H1 (cell line): ENCODE data around the gene COL27A1. TPM values are rescaled to one million over a fixed set of nuclear protein-coding genes. Genes with fewer than 3 reads are reported as not detected.

Source experiments
- CTCF ChIA-PET: fragments of 300-600 bp; sonication (Branson Sonifier 250); formaldehyde crosslinking; loops from one replicate; lab custom pipeline; 2021; ENCODE audit not compliant: partially characterized antibody; lab: Charles Lee
- POLR2A ChIA-PET: fragments of 300-600 bp; sonication (Branson Sonifier 250); formaldehyde crosslinking; loops from one replicate; lab custom pipeline; 2021; ENCODE audit warnings: inconsistent platforms; ENCODE audit not compliant: partially characterized antibody; lab: Charles Lee
- DNase-seq, 2 experiments: peaks; one replicate each; pipeline versions ENCODE4 v3.0.0 to v3.0.0-alpha.2; 2010 to 2022; ENCODE audit warnings: low spot score in 2 of 2, low read depth in 1 of 2, mixed read lengths in 1 of 2
- FAIRE-seq: peaks from 2 replicates; lab custom pipeline; 2011; peaks lifted over from hg19 to GRCh38; lab: Jason Lieb, UNC
- H2AFZ ChIP-seq: 2 replicates; pipeline ENCODE4 v1.8.1; 2012; ENCODE audit warnings: low read length, inconsistent platforms
- H2AK5ac ChIP-seq: 2 replicates; pipeline ENCODE4 v1.6.1; 2013; ENCODE audit warnings: low read depth, low read length
- H2BK120ac ChIP-seq: replicated peaks from 2 replicates; pipeline ENCODE3; 2013; ENCODE audit warnings: low read depth, low read length, inconsistent platforms
- H2BK12ac ChIP-seq: 2 replicates; pipeline ENCODE4 v1.6.1; 2013; ENCODE audit warnings: low read depth, low read length
- H2BK15ac ChIP-seq: 2 replicates; pipeline ENCODE4 v1.6.1; 2013; ENCODE audit warnings: low read length
- H2BK20ac ChIP-seq: 2 replicates; pipeline ENCODE4 v1.6.1; 2013; ENCODE audit warnings: low read length
- H2BK5ac ChIP-seq: 2 replicates; pipeline ENCODE4 v1.6.1; 2013; ENCODE audit warnings: low read depth, low read length
- H3K14ac ChIP-seq: 2 replicates; pipeline ENCODE4 v1.6.1; 2013; ENCODE audit warnings: inconsistent platforms; ENCODE audit not compliant: insufficient read length
- H3K18ac ChIP-seq: 2 replicates; pipeline ENCODE4 v1.6.1; 2013; ENCODE audit warnings: low read length; ENCODE audit errors: extremely low read depth
- H3K23ac ChIP-seq: 2 replicates; pipeline ENCODE4 v1.6.1; 2013; ENCODE audit warnings: inconsistent platforms; ENCODE audit not compliant: insufficient read length
- H3K23me2 ChIP-seq: 2 replicates; pipeline ENCODE4 v1.6.1; 2013; ENCODE audit warnings: low read depth, low read length
- H3K27ac ChIP-seq: 2 replicates; pipeline ENCODE4 v1.6.1; 2011; ENCODE audit warnings: low read depth, low read length, inconsistent platforms
- H3K27me3 ChIP-seq, 4 experiments: replicated peaks in 1 of 4; 1 replicate in 1 of 4; 2 replicates in 3 of 4; pipeline versions ENCODE4 v1.6.1 to v1.8.1; 2011 to 2013; ENCODE audit warnings: low read length in 3 of 4, mild to moderate bottlenecking in 3 of 4, inconsistent platforms in 2 of 4, mixed read lengths in 2 of 4, moderate library complexity in 1 of 4; ENCODE audit not compliant: control insufficient read depth in 3 of 4, insufficient read depth in 3 of 4; ENCODE audit errors: extremely low read depth in 1 of 4
- H3K36me3 ChIP-seq, 4 experiments: 2 replicates each; pipeline versions ENCODE4 v1.6.1 to v1.8.1; 2011 to 2013; ENCODE audit warnings: mild to moderate bottlenecking in 4 of 4, low read length in 3 of 4, moderate library complexity in 2 of 4, control low read depth in 1 of 4, inconsistent platforms in 1 of 4; ENCODE audit not compliant: insufficient read depth in 4 of 4, control insufficient read depth in 2 of 4
- H3K4ac ChIP-seq: replicated peaks from 2 replicates; pipeline ENCODE3; 2013; ENCODE audit warnings: low read length, low read depth, mixed read lengths, inconsistent platforms; ENCODE audit not compliant: insufficient read length
- H3K4me1 ChIP-seq, 4 experiments: replicated peaks in 1 of 4; 1 replicate in 1 of 4; 2 replicates in 3 of 4; pipeline versions ENCODE4 v1.6.1 to v1.8.1; 2011 to 2013; ENCODE audit warnings: low read length in 3 of 4, inconsistent platforms in 2 of 4, mixed read lengths in 1 of 4; ENCODE audit not compliant: insufficient read depth in 4 of 4, control insufficient read depth in 3 of 4
- H3K4me2 ChIP-seq, 2 experiments: 2 replicates each; pipeline versions ENCODE4 v1.6.1 to v1.8.1; 2011 to 2013; ENCODE audit warnings: low read depth in 2 of 2, low read length in 2 of 2, control low read depth in 1 of 2, inconsistent platforms in 1 of 2, mild to moderate bottlenecking in 1 of 2; ENCODE audit not compliant: insufficient read depth in 1 of 2
- H3K4me3 ChIP-seq, 4 experiments: fragments of 200-600, 300-600 bp in 1 of 4; sonication (generic), shearing (Covaris generic), sonication (Bioruptor Twin) in 1 of 4; 2 replicates each; pipeline versions ENCODE4 v1.5.1 to v1.8.1; 2011 to 2016; ENCODE audit warnings: low read length in 4 of 4, low read depth in 3 of 4, control low read depth in 2 of 4, inconsistent platforms in 2 of 4, mild to moderate bottlenecking in 2 of 4, mixed read lengths in 1 of 4, moderate library complexity in 1 of 4; ENCODE audit not compliant: insufficient read depth in 2 of 4; ENCODE audit errors: extremely low read depth in 1 of 4
- H3K56ac ChIP-seq: replicated peaks from 2 replicates; pipeline ENCODE3; 2013; ENCODE audit warnings: low read depth, mild to moderate bottlenecking, mixed read lengths, low read length, inconsistent platforms; ENCODE audit not compliant: insufficient read length
- H3K79me1 ChIP-seq: 2 replicates; pipeline ENCODE4 v1.6.1; 2013; ENCODE audit warnings: low read depth, low read length, control low read depth
- H3K79me2 ChIP-seq, 2 experiments: 2 replicates each; pipeline versions ENCODE4 v1.6.1 to v1.8.1; 2012 to 2013; ENCODE audit warnings: low read length in 2 of 2, mild to moderate bottlenecking in 2 of 2, inconsistent platforms in 1 of 2; ENCODE audit not compliant: insufficient read depth in 2 of 2, control insufficient read depth in 1 of 2
- H3K9ac ChIP-seq, 4 experiments: replicated peaks in 1 of 4; 1 replicate in 1 of 4; 2 replicates in 3 of 4; pipeline versions ENCODE4 v1.6.1 to v1.8.1; 2011 to 2013; ENCODE audit warnings: low read depth in 3 of 4, low read length in 3 of 4, control low read depth in 2 of 4, mild to moderate bottlenecking in 2 of 4, moderate library complexity in 2 of 4, inconsistent platforms in 1 of 4; ENCODE audit errors: extremely low read depth in 1 of 4
- H3K9me3 ChIP-seq, 2 experiments: 2 replicates each; pipeline versions ENCODE4 v1.6.1 to v1.8.1; 2012 to 2013; ENCODE audit warnings: mild to moderate bottlenecking in 2 of 2, moderate library complexity in 2 of 2, control low read depth in 1 of 2, inconsistent platforms in 1 of 2, low read depth in 1 of 2, low read length in 1 of 2, mixed read lengths in 1 of 2; ENCODE audit not compliant: insufficient read depth in 2 of 2
- H4K20me1 ChIP-seq, 2 experiments: replicated peaks in 1 of 2; 2 replicates each; pipeline versions ENCODE3 to v1.8.1; 2011 to 2013; ENCODE audit warnings: inconsistent platforms in 2 of 2, low read length in 2 of 2, mild to moderate bottlenecking in 1 of 2; ENCODE audit not compliant: insufficient read depth in 2 of 2, control insufficient read depth in 1 of 2
- H4K5ac ChIP-seq: 2 replicates; pipeline ENCODE4 v1.6.1; 2013; ENCODE audit warnings: low read length, low read depth, mixed read lengths, inconsistent platforms; ENCODE audit not compliant: insufficient read length
- H4K8ac ChIP-seq: 2 replicates; pipeline ENCODE4 v1.8.0; 2013; ENCODE audit warnings: mild to moderate bottlenecking, moderate library complexity, low read length, inconsistent platforms; ENCODE audit not compliant: insufficient read depth; ENCODE audit errors: extremely low read depth
- H4K91ac ChIP-seq: replicated peaks from 2 replicates; pipeline ENCODE3; 2013; ENCODE audit warnings: low read length, mixed read lengths, inconsistent platforms; ENCODE audit not compliant: insufficient read length
- FOSL1 ChIP-seq: IDR thresholded peaks from 2 replicates; pipeline ENCODE4 v1.6.1; 2011; ENCODE audit warnings: mild to moderate bottlenecking, low read depth, low read length, moderate library complexity; ENCODE audit not compliant: insufficient read depth
- GABPA ChIP-seq: IDR thresholded peaks from 2 replicates; pipeline ENCODE4 v1.6.1; 2011; ENCODE audit warnings: mild to moderate bottlenecking, low read length, moderate library complexity, borderline replicate concordance; ENCODE audit not compliant: insufficient read depth
- RNF2 ChIP-seq: fragments of 200-900, 300-1000 bp; sonication (generic); IDR thresholded peaks from 2 replicates; pipeline ENCODE4 v1.7.1; 2016; ENCODE audit warnings: borderline replicate concordance, low read depth, mild to moderate bottlenecking, antibody characterized with exemption, low read length; ENCODE audit not compliant: poor library complexity, severe bottlenecking; ENCODE audit errors: missing control alignments
- TAF1 ChIP-seq: IDR thresholded peaks from 2 replicates; pipeline ENCODE4 v1.6.1; 2011; ENCODE audit warnings: mild to moderate bottlenecking, low read depth, low read length
- TBP ChIP-seq: IDR thresholded peaks from 2 replicates; pipeline ENCODE4 v1.6.1; 2011; ENCODE audit warnings: low read depth, low read length, improper control_type of control experiment
- WGBS, 2 experiments: shearing (Covaris generic) in 1 of 2; methylation state at CpG; one replicate each; pipeline versions ENCODE4 v1.1.6 to v1.1.7; 2013 to 2015; ENCODE audit warnings: low lambda C conversion rate in 2 of 2, mixed read lengths in 2 of 2, inconsistent platforms in 1 of 2, low coverage in 1 of 2, missing lambda C conversion rate in 1 of 2; ENCODE audit not compliant: insufficient replicate concordance in 2 of 2, insufficient coverage in 1 of 2, insufficient read length in 1 of 2; ENCODE audit errors: extremely low coverage in 1 of 2, missing lambda C conversion rate in 1 of 2; 5-methylcytosine and 5-hydroxymethylcytosine counted together
- polyA plus RNA-seq, 7 experiments: library from polyadenylated mRNA; depleted of rRNA in 3 of 7; stranded (reverse) in 5 of 7; unstranded in 2 of 7; fragments of >200 nt in 5 of 7; fragments of 200-250 nt in 2 of 7; gene quantifications; 1 replicate in 5 of 7; 2 replicates in 1 of 7; 4 replicates in 1 of 7; pipeline versions ENCODE4 v1.2.1 to v1.2.3, GENCODE V29; 2011 to 2013; ENCODE audit warnings: missing spikeins in 2 of 7, mixed read lengths in 2 of 7
- total RNA-seq: library from RNA; stranded (reverse); fragmentation: NEBNext Ultra II Directional; extraction: Animal tissue kit (Norgen Biotek cat#: 25700); gene quantifications from 2 replicates; pipeline ENCODE4 v1.2.1, GENCODE V29; 2021

COL27A1 gene
- total and polyA plus RNA-seq, 2 of the 8 experiments (the other 6 are each of a cell fraction or from before 2014, with no cell fraction given): 15.1 to 22.8 TPM

- Histone ChIP-seq H3K36me3 (no peaks in the 10 kb centered on the region), H3K4me1 (peaks cover 0 to 11% (median 8%) of the 10 kb centered on the region in 4 experiments; a peak in 6 of 7 replicates), H3K18ac (no peak overlapping the region), H2BK12ac (no peak overlapping the region), H2BK5ac (no peak overlapping the region), H2BK120ac (no peak overlapping the region), H3K4ac (no peak overlapping the region), H4K8ac (no peak overlapping the region), H3K79me1 (no peaks in the 10 kb centered on the region), H3K9me3 (no peaks in the 10 kb centered on the region), H2AFZ (no peak overlapping the region), H3K27ac (no peak overlapping the region), H2BK20ac (no peak overlapping the region), H3K23ac (no peak overlapping the region), H3K4me2 (no peak overlapping the region), H3K79me2 (no peaks in the 10 kb centered on the region), H3K56ac (no peak overlapping the region), H4K5ac (no peak overlapping the region), H3K23me2 (no peaks in the 10 kb centered on the region; the same call in 1 of the 2 replicates), H4K91ac (no peak overlapping the region), H2BK15ac (no peak overlapping the region), H4K20me1 (no peaks in the 10 kb centered on the region), H3K14ac (no peak overlapping the region), H3K9ac (no peak overlapping the region), H3K27me3 (peaks cover 0 to 13% (median 3%) of the 10 kb centered on the region in 4 experiments; a peak in 3 of 7 replicates), H3K4me3 (no peak overlapping the region), H2AK5ac (no peak overlapping the region)
- 100% methylated on average over 1 of the region's 1 CpG; no CpG with 5 or more reads in 1 of the 2 experiments for WGBS, 2 experiments
- CTCF ChIA-PET: interaction anchor here (0.7 to 17.7 kb wide), 6 partner anchors 12 to 178 kb away, joined by 3 to 206 read pairs (median 118); partner anchors contain the start of gene COL27A1
- POLR2A ChIA-PET: no interaction called here
- no peak for DNase-seq
- FAIRE-seq: no peak
- TF ChIP-seq RNF2 (no peak), TBP (no peak), GABPA (no peak), TAF1 (no peak), FOSL1 (no peak)
These were observed 43.0 kb upstream of the COL27A1 start for GRCh38 chr9:114112325-114112724.
